ENCODE measurements around the gene PDE1A. TPM values are rescaled to one million over a fixed set of nuclear protein-coding genes. Genes with fewer than 3 reads are reported as not detected.

PDE1A gene
- total and polyA plus RNA-seq, 2 of the 4 experiments (the other 2 are of a cell fraction): 0.24 to 0.90 TPM

- BruUV-seq (replicated peaks): no TSS peak
Measured at GRCh38 chr2:182318466-182319220, 108.2 kb downstream of the PDE1A start.

More at GRCh38 chr2:182318466-182319220, 108.2 kb downstream of the PDE1A start:
- TF ChIP-seq CHD1 (IDR thresholded peaks at IDR 0.05; ENCODE audit: low read depth, low read length): no peak
- peak; percentile 22; the same call in 1 of the 2 replicates for TF ChIP-seq FOS (IDR thresholded peaks at IDR 0.05; ENCODE audit: low read depth, low read length)
- TF ChIP-seq CEBPB (IDR thresholded peaks at IDR 0.05; ENCODE audit: low read depth, low read length): peak; percentile 77; the same call in 1 of the 2 replicates
- no peak for TF ChIP-seq NFE2L2 (IDR thresholded peaks at IDR 0.05; ENCODE audit: low read depth, low read length)
- no peak for TF ChIP-seq MAFK (IDR thresholded peaks at IDR 0.05; ENCODE audit: low read depth, low read length)
- H3K9ac ChIP-seq (ENCODE audit: low read depth, low read length): no peak overlapping the region
- no peak overlapping the region for H3K27ac ChIP-seq (ENCODE audit: insufficient read depth, low read length)
- ATAC-seq (ENCODE audit: low read depth): peak; percentile 73; the same call in 1 of the 2 replicates
- no peak overlapping the region for H2AFZ ChIP-seq (replicated peaks; ENCODE audit: low read length, poor library complexity)
- H4K91ac ChIP-seq (ENCODE audit: insufficient read depth, low read depth, low read length): no peak overlapping the region
- peaks cover 4% of the 10 kb centered on the region for H3K4me1 ChIP-seq (ENCODE audit: control insufficient read depth, insufficient read depth, low read length)
- H2AK9ac ChIP-seq (replicated peaks; ENCODE audit: low read depth, low read length, poor library complexity): no peak overlapping the region
- H3K4me3 ChIP-seq (ENCODE audit: insufficient read depth, low read depth, low read length): no peak overlapping the region
- no peak overlapping the region for H3K56ac ChIP-seq (ENCODE audit: extremely low read depth, insufficient read depth, low read length)
- H4K8ac ChIP-seq (ENCODE audit: low read depth in 2 of 2, low read length in 2 of 2): peak overlapping the region in 1 of 2 experiments; percentile 21; a peak in 1 of 4 replicates
- ChIA-PET POLR2A (ENCODE audit: unreplicated experiment) (no interaction called here), CTCF (interaction anchor here (1.1 kb wide), 1 partner anchor 132 kb away, joined by 3 read pairs; no protein-coding TSS in a partner anchor)
- H3K4me2 ChIP-seq (ENCODE audit: low read depth, low read length): peak overlapping the region; percentile 52; the same call in 1 of the 2 replicates
- intact Hi-C loops (cut with micrococcal nuclease): loop anchor here (5.0 kb wide), 1 partner anchor 109 kb away; the partner anchor contains the start of gene PDE1A
- DNase-seq: peak; percentile 53
- no peak overlapping the region for H2AK5ac ChIP-seq (ENCODE audit: low read depth, low read length)
- dilution Hi-C loops (cut with HindIII; ENCODE audit: low sequenced_read_pairs, unreplicated experiment): no loop called here
- H2BK15ac ChIP-seq (ENCODE audit: low read depth, low read length): peak overlapping the region; percentile 25; the same call in 1 of the 3 replicates
- no peak overlapping the region for H4K5ac ChIP-seq (ENCODE audit: low read depth, low read length)
- no peaks in the 10 kb centered on the region for H3K79me1 ChIP-seq (ENCODE audit: low read depth in 1 of 2, low read length in 2 of 2)
- peak overlapping the region; percentile 65 for H2BK120ac ChIP-seq (ENCODE audit: low read depth, low read length)
- WGBS, 2 experiments (ENCODE audit: extremely low coverage in 2 of 2, insufficient read length in 1 of 2): no CpG with 5 or more reads among the region's 3 CpGs
- H2BK5ac ChIP-seq (ENCODE audit: low read depth, low read length, poor library complexity, severe bottlenecking): no peak overlapping the region
- H2BK20ac ChIP-seq (ENCODE audit: low read depth, low read length): peak overlapping the region; percentile 84
- H4K20me1 ChIP-seq (ENCODE audit: insufficient read depth, low read length): no peaks in the 10 kb centered on the region
- no peak overlapping the region for H3K23ac ChIP-seq (ENCODE audit: low read depth, low read length)
- in situ Hi-C loops (cut with MboI; ENCODE audit: low sequenced_read_pairs): no loop called here
- 0 out of 2 replicates have a peak, but pooled peaks cover 3% of the 10 kb centered on the region for H3K9me1 ChIP-seq (ENCODE audit: insufficient read depth, low read length)
- 0 out of 2 replicates have a peak overlapping the region, but pooled peaks have one; percentile 30 for H3K4ac ChIP-seq (ENCODE audit: low read depth, low read length)
- peak overlapping the region; percentile 51; the same call in 1 of the 2 replicates for H3K18ac ChIP-seq (ENCODE audit: low read depth, low read length)
- H3K9me3 ChIP-seq (ENCODE audit: control insufficient read depth, insufficient read depth, low read length): no peaks in the 10 kb centered on the region
- H3K27me3 ChIP-seq (ENCODE audit: control insufficient read depth, insufficient read depth, low read length): no peaks in the 10 kb centered on the region
- no peaks in the 10 kb centered on the region for H3K36me3 ChIP-seq (ENCODE audit: control insufficient read depth, insufficient read depth, low read length)
- peak overlapping the region; percentile 55 for H3K14ac ChIP-seq (replicated peaks; ENCODE audit: low read depth, low read length)
